MM.1S (cell line): ENCODE results near the gene ILK.

Experiments used
- DNase-seq: peaks from one replicate; pipeline ENCODE4 v3.0.0-alpha.2; 2015
- H2AFZ ChIP-seq: fragments of 300-600 bp; sonication (generic); 2 replicates; pipeline ENCODE4 v1.6.0; 2016; ENCODE audit warnings: antibody characterized with exemption, low read length
- H3F3A ChIP-seq: fragments of 300-600 bp; sonication (generic); 2 replicates; pipeline ENCODE4 v1.6.1; 2016; ENCODE audit warnings: mild to moderate bottlenecking, antibody characterized with exemption, low read length, moderate library complexity, mixed read lengths; ENCODE audit not compliant: insufficient read depth
- H3K27ac ChIP-seq: fragments of 300-600 bp; sonication (generic); 2 replicates; pipeline ENCODE4 v1.5.1; 2016; ENCODE audit warnings: mild to moderate bottlenecking, low read length
- H3K27me3 ChIP-seq: fragments of 300-600 bp; sonication (generic); replicated peaks from 2 replicates; pipeline ENCODE4 v1.6.0; 2016; ENCODE audit warnings: low read length; ENCODE audit not compliant: insufficient read depth
- H3K36me3 ChIP-seq: fragments of 300-600 bp; sonication (generic); replicated peaks from 2 replicates; pipeline ENCODE4 v1.6.1; 2016; ENCODE audit warnings: mild to moderate bottlenecking, low read length, mixed read lengths; ENCODE audit not compliant: insufficient read depth
- H3K4me1 ChIP-seq: fragments of 300-600 bp; sonication (generic); 2 replicates; pipeline ENCODE4 v1.6.1; 2016; ENCODE audit warnings: low read length, mixed read lengths
- H3K4me2 ChIP-seq: fragments of 300-600 bp; sonication (generic); 2 replicates; pipeline ENCODE4 v1.6.0; 2016; ENCODE audit warnings: low read depth, low read length
- H3K4me3 ChIP-seq: fragments of 300-600 bp; sonication (generic); 2 replicates; pipeline ENCODE4 v1.5.1; 2016; ENCODE audit warnings: low read length, mixed read lengths
- H3K79me2 ChIP-seq: fragments of 300-600 bp; sonication (generic); 2 replicates; pipeline ENCODE4 v1.6.1; 2016; ENCODE audit warnings: mixed run types, low read length, mixed read lengths
- H3K9ac ChIP-seq: fragments of 300-600 bp; sonication (generic); 2 replicates; pipeline ENCODE4 v1.6.1; 2016; ENCODE audit warnings: low read length, mixed read lengths
- H3K9me2 ChIP-seq: fragments of 300-600 bp; sonication (generic); replicated peaks from 2 replicates; pipeline ENCODE4 v1.6.1; 2016; ENCODE audit warnings: mild to moderate bottlenecking, low read length, mixed read lengths; ENCODE audit not compliant: insufficient read depth
- H3K9me3 ChIP-seq: fragments of 300-600 bp; sonication (generic); replicated peaks from 2 replicates; pipeline ENCODE4 v1.6.1; 2016; ENCODE audit warnings: mild to moderate bottlenecking, low read length, mixed read lengths; ENCODE audit not compliant: insufficient read depth
- H4K20me1 ChIP-seq: fragments of 300-600 bp; sonication (generic); 2 replicates; pipeline ENCODE4 v1.6.1; 2016; ENCODE audit warnings: mild to moderate bottlenecking, low read length, moderate library complexity, mixed read lengths; ENCODE audit not compliant: insufficient read depth
- EZH2 ChIP-seq: fragments of 300-600 bp; sonication (generic); optimal IDR thresholded peaks from 2 replicates; pipeline ENCODE3; 2017; ENCODE audit warnings: low read depth, mild to moderate bottlenecking, antibody characterized with exemption, low read length, mixed read lengths
- EZH2phosphoT487 ChIP-seq: fragments of 300-600 bp; sonication (generic); IDR thresholded peaks from 2 replicates; pipeline ENCODE4 v1.6.1; 2018; ENCODE audit warnings: antibody characterized with exemption, low read length
- TF ChIP-seq, protein P1 (sequence below): fragments of 300-600 bp; sonication (generic); IDR thresholded peaks from 2 replicates; pipeline ENCODE4 v1.5.1; 2016; ENCODE audit warnings: antibody characterized with exemption, low read length, mixed read lengths

ILK gene

DNA sequence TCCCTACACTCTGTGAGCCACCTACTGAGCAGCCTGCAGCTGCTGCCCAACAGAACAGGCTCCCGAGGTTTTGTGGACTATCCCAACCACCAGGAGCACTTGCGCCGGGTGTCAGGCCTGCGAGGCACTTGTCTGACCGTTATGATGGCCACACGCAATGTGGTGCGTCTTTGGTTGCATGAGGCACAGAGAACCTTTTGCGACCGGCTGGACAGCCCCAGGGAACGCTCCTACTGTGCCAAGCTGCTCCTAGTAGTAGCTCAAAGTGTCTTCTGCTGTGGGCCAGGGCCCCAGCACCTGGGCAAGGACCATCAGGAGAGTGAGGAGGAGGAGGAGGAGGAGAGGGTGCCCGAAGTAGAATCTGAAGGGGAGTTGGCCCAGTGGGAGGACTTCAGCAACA, 46.5 kb upstream of the ILK start:
- no peaks in the 10 kb centered on the region for H4K20me1 ChIP-seq
- no peaks in the 10 kb centered on the region for H3F3A ChIP-seq
- H3K79me2 ChIP-seq = no peaks in the 10 kb centered on the region
- H3K9me3 ChIP-seq = no peaks in the 10 kb centered on the region
- H3K9ac ChIP-seq = no peak overlapping the region
- DNase-seq = no peak
- no peak overlapping the region for H3K27ac ChIP-seq
- no peak overlapping the region for H3K4me3 ChIP-seq
- H3K27me3 ChIP-seq = no peaks in the 10 kb centered on the region
- no peak overlapping the region for H3K4me2 ChIP-seq
- no peaks in the 10 kb centered on the region for H3K9me2 ChIP-seq
- no peaks in the 10 kb centered on the region for H3K36me3 ChIP-seq
- no peaks in the 10 kb centered on the region for H3K4me1 ChIP-seq
- no peak for TF ChIP-seq EZH2phosphoT487
- TF ChIP-seq, protein P1, sequence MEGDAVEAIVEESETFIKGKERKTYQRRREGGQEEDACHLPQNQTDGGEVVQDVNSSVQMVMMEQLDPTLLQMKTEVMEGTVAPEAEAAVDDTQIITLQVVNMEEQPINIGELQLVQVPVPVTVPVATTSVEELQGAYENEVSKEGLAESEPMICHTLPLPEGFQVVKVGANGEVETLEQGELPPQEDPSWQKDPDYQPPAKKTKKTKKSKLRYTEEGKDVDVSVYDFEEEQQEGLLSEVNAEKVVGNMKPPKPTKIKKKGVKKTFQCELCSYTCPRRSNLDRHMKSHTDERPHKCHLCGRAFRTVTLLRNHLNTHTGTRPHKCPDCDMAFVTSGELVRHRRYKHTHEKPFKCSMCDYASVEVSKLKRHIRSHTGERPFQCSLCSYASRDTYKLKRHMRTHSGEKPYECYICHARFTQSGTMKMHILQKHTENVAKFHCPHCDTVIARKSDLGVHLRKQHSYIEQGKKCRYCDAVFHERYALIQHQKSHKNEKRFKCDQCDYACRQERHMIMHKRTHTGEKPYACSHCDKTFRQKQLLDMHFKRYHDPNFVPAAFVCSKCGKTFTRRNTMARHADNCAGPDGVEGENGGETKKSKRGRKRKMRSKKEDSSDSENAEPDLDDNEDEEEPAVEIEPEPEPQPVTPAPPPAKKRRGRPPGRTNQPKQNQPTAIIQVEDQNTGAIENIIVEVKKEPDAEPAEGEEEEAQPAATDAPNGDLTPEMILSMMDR = no peak
- TF ChIP-seq EZH2 = no peak
- H2AFZ ChIP-seq = no peak overlapping the region

DNA sequence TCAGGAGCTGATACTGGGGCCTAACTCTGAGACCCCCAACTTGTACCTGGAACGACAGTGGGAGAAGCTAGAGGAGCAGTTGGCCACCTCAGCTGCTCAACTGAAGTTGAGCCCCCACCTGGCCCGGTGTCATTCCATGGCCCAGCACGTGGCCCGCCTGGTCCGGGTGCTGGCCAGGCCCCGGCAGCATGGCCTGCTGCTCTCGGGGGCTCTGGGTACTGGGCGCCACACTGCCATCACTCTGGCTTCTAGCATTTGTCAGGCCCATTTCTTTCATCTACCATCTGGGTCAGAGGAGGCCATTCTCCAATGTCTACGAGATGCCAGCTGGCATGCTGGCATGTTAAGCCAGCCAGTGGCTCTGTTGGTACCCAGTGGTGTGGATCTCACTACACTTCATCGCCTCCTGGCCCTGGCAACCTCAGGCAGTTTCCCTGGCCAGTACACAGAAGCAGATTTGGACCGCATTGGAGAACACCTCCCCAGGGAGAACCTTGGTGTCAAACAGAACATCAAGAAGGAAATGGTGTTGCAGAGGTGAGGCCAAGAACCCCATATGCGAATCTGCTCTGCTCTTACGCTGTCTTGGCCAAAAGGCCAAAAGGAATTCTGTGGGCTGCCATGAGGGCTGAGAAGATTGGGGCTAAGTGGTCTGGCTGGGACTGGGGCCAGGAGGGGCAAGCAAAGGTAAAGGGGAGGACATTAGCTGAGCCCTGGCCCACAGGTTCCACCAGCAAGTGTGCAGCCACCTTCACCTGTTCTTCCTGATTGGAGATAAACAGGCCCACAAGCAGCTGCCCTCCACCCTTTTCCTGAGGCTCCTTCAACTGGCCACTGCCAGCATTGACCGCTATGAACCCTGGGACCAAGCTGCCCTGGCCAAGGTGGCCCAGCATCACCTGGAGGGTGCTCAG, 45.6 kb upstream of the ILK start:
- no peaks in the 10 kb centered on the region for H3K9me3 ChIP-seq
- no peaks in the 10 kb centered on the region for H3K36me3 ChIP-seq

DNA sequence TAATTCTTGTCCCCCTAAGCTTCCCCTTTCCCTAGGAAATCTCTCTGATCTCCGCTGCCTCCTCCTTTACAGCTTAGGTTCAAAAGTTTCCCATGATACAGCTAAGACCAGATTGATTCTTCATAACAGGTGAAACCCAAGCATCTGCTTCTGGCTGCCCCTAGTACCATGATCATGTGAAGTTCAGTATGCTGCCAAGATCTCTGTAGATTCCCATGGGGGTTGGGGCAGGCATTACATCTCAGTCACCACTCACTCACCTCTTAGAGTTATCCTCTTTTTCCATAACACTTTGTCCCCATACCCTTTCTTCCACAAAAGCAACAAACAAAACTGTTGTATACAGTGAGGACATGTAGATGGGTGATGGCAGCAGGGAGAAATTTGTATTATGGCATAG, 44.2 kb upstream of the ILK start:
- Histone ChIP-seq H3K36me3 (no peaks in the 10 kb centered on the region), H3K27me3 (no peaks in the 10 kb centered on the region), H3K9me3 (no peaks in the 10 kb centered on the region), H3K79me2 (no peaks in the 10 kb centered on the region), H3K4me2 (no peak overlapping the region), H3K4me1 (no peaks in the 10 kb centered on the region), H3K9ac (no peak overlapping the region), H2AFZ (no peak overlapping the region), H3K4me3 (no peak overlapping the region), H4K20me1 (no peaks in the 10 kb centered on the region), H3K27ac (no peak overlapping the region), H3K9me2 (no peaks in the 10 kb centered on the region), H3F3A (no peaks in the 10 kb centered on the region)
- TF ChIP-seq, protein P1 = no peak
- no peak for TF ChIP-seq EZH2phosphoT487
- TF ChIP-seq EZH2 = no peak
- no peak for DNase-seq

More for the DNA sequence above, 45.6 kb upstream of the ILK start:
- no peaks in the 10 kb centered on the region for H3F3A ChIP-seq
- H3K27me3 ChIP-seq = no peaks in the 10 kb centered on the region
- no peaks in the 10 kb centered on the region for H4K20me1 ChIP-seq
- no peak overlapping the region for H3K4me3 ChIP-seq
- H3K4me1 ChIP-seq = no peaks in the 10 kb centered on the region
- TF ChIP-seq, protein P1 = no peak
- TF ChIP-seq EZH2phosphoT487 (no peak), EZH2 (no peak)
- no peak overlapping the region for H3K9ac ChIP-seq
- H3K79me2 ChIP-seq = no peaks in the 10 kb centered on the region
- H2AFZ ChIP-seq = no peak overlapping the region
- DNase-seq = no peak
- no peak overlapping the region for H3K4me2 ChIP-seq
- H3K9me2 ChIP-seq = no peaks in the 10 kb centered on the region
- no peak overlapping the region for H3K27ac ChIP-seq
